ENCODE results near the gene IGSF10. TPM values are rescaled to one million over a fixed set of nuclear protein-coding genes. Genes with fewer than 3 reads are reported as not detected.
A peak's percentile ranks its signal among the peaks of the same experiment; 100 is the strongest.

IGSF10 gene
- total RNA-seq, 1 donor from 2014 or later: 7.5 TPM

DNA sequence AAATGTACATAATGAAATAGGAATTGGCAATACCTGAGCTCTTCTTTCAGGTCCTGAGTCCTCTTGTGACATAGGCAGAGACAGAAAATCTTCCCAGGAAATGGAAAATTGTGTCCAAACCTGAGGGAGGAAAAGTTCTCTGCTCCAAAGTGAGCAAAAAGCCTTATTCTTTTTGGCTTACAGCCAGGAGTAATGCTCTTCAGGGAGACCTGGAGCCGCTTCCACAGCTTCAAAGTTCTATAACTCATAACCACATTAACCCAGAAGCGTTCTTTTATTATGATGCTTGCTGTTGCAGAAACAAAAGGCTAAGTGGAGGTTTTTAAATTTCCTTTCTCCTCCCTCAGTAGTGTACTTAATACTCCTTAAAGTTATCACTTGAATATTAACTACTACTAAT, 633 bp downstream of the IGSF10 start:
- peak; percentile 36 for DNase-seq (ENCODE audit: low spot score)

DNA sequence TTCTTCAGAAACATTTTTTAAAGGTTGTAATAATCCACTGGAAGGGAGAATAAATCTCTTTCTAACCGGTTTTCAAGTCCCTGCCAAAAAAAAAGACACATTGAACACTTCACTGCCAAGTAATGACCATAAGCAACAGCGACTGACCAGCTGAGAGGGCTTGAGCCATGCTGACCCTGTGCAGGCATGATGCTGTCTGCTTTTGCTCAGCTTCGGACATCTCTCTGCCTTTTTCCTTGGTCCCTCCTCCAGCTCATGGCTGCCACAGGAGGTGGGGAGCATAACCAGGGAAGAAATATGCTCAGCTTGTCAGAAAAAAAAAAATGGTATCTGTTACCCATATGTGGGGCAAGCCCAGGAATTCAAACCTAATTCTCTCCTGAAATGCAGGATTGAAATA, 1.5 kb downstream of the IGSF10 start:
- DNase-seq (ENCODE audit: low spot score): peak; percentile 57

- DNase-seq (ENCODE audit: low spot score): no peak
Observed at GRCh38 chr3:151456065-151456464, 4.8 kb downstream of the IGSF10 start.

DNA sequence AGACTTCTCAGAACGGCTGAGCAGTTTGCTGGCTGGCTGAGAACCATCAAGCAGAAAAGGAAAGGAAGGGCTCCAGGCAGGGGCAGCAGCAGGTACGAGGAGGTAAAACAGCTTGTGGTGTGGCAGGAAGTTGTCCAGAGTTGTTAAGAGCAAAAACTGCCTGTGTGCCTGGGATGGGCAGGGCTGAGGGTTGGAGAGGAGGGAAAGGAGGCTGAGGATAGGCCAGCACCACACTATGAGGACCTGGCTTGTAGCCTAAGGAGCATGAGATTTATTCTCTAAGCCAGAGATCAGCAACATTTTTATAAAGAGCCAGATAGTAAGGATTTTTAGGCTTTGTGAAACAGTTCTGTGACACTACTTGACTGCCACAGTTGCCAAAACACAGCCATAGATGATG, 8.0 kb downstream of the IGSF10 start:
- peak; percentile 77 for DNase-seq (ENCODE audit: low spot score)

DNA sequence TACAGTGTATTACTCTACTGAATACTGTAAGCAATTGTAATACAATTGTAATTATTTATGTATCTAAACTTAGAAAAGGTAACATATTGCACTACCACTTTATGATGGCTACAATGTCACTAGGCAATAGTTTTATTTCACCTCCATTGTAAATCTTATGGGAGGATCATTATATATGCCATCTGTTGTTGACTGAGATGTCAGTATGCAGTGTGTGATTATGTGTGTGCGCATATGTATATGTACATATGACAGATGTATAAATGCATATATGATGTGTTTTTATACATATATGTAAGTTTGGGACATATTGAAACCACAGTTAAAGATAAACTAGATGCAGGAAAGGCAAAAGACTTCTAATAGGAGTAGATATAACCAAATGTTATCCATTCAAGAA, 8.5 kb downstream of the IGSF10 start:
- DNase-seq (ENCODE audit: low spot score): no peak

DNA sequence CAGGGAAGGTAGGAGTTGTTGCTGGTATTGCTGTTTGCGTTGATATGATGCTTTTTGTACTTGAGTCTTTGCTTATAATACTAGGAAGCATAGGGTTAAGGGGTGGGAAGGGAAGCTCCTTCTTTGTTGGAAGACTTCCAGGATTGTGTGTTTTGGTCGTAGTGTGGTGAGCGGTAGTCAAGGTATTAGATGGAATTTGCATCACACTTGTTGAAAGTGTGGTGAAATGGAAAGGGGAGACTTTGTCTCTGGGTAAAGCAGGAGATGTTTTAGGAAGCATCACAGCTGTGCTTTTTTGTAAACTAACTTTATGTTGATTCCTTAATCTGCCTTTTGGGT, 14.9 kb downstream of the IGSF10 start:
- DNase-seq (ENCODE audit: low spot score): no peak

DNA sequence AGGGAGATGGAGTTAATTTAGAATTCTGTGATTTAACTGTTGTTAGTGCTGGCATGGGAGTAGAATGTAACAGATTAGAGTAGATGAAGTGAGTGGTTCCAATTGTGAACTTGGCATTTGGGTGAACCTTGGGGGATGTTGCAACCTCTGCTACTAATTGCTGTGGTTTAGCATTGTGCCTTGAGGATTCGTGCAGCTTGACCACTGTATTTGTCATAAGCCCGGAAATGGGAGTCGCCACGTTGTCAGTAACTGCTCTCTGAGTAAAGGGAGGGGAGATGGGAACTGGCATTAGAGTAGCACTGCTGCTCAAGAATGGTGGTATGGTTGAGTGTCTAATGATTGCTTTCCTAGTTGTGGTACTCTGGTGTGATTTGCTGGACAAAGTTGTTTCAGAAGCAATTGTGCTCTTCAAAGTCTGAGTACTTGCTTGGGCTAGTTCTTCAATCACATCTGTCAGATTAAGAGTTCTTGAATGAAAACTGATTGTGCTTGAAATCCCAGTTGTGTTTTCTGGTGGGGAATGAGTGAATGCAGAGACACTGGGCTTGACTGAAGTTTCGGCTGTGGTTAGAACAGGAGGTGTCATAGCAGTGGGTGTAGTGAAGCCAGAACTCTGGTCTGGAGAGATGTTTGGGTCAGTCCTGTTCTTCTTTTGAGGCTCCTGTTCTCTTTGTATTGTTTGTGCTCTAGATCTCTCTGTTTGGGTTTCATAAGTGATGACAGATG, 15.4 kb downstream of the IGSF10 start:
- DNase-seq (ENCODE audit: low spot score): no peak

DNA sequence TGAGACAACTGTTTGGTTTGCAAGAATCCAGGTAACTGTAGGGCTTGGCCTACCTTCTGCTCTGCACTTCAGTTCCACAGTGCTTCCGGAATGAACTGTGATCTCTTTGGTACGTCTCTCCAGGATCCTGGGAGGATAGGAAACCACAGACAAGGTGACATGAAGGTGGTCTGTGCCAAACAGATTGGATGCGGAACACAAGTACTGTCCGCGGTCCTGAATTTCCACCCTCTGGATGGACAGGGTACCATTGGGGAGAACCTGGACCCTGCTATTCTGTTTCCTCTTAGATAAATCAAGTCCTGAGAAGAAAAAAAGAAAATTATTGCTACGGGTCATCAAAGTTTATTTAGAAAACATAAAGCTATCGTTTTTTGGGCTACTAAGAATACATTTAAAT, 17.3 kb downstream of the IGSF10 start:
- no peak for DNase-seq (ENCODE audit: low spot score)

- DNase-seq (ENCODE audit: low spot score): no peak
Observed at GRCh38 chr3:151440940-151441339, 19.9 kb downstream of the IGSF10 start.

- DNase-seq (ENCODE audit: low spot score): peak; percentile 84
Observed at GRCh38 chr3:151439652-151440125, 21.2 kb downstream of the IGSF10 start.

GRCh38 chr3:151437906-151438305, 23.0 kb downstream of the IGSF10 start:
- no peak for DNase-seq (ENCODE audit: low spot score)

- no peak for DNase-seq (ENCODE audit: low spot score)
Observed at GRCh38 chr3:151436675-151437446, 24.0 kb downstream of the IGSF10 start.

GRCh38 chr3:151434151-151434890, 26.5 kb downstream of the IGSF10 start:
- peak; percentile 41 for DNase-seq (ENCODE audit: low spot score)

- DNase-seq (ENCODE audit: low spot score): no peak
Observed at GRCh38 chr3:151432616-151433372, 28.1 kb downstream of the IGSF10 start.

DNA sequence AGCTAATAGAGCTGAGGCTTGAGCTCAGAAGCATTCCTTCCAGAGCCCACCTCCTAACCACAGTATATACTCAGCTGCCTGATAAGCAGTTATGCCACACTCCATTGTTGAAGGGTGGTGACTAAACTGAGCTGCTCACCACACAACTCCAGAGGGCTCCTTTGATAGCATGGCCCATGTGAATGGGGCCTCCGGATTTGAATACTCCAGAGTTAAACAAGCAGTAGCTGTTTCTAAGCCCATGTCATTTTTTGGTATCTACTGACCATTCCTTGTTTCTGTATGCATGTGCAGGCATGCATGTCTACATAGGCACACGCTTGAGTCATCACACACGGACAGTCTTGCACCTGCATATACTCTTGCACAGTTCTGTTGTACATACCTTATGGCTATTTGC, 28.9 kb downstream of the IGSF10 start:
- no peak for DNase-seq (ENCODE audit: low spot score)

GRCh38 chr3:151430821-151431484, 29.9 kb downstream of the IGSF10 start:
- DNase-seq (ENCODE audit: low spot score): no peak

- DNase-seq (ENCODE audit: low spot score): no peak
Observed at GRCh38 chr3:151428386-151428785, 32.5 kb downstream of the IGSF10 start.

- DNase-seq (ENCODE audit: low spot score): no peak
Observed at GRCh38 chr3:151426341-151426657, 34.6 kb downstream of the IGSF10 start.

DNA sequence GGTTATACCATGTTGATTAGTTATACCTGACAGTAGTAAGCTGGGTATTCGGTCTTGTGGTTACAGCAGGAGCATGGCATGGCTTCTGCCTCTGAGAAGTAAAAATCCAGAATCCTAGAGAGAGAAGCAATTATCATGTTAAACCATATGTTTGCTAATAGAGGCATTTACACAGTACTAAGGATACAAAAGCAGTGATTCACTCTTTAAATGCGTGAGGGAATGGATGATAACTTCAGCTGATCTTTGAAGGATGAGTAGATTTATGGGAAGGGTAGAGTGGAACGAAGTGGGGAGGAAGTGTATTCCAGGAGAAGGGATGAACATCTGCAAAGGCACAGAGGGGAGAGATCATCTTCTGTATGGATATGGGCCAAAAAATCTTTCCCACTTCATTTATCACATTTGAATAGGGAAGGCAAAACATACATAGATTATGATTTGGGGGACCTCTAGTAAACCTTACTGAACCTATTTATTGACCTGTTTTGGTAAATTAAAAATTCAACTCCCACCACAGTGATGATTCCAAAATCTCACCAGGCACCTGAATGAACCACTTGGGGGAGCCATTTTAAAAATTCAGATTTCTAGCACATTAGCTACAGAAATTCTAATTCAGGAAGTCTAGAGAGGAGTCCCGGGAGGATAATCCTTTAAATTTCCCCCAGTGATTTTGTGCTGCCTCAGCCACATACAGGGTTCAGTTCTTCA, 35.1 kb downstream of the IGSF10 start:
- DNase-seq (ENCODE audit: low spot score): no peak

GRCh38 chr3:151423091-151423490, 37.8 kb downstream of the IGSF10 start:
- no peak for DNase-seq (ENCODE audit: low spot score)

DNA sequence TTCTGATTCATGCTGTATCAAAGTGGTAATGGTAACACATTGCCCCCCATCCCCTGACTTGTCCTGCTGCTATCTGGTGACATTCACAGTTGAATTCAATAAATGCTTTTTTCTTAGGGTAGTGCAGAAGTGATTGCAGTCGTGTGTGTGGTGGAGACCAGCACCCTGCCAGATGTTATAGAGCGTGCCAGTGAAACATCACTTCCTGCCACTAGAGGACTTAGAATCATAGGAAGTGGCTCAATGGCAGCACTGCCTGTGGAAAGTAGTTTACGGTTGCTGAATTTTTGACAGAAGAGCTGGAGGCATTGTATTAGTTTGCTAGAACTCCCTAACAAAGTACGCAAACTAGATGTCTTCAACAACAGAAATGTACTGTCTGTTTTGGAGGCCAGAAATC, 38.9 kb downstream of the IGSF10 start:
- no peak for DNase-seq (ENCODE audit: low spot score)

Data from umbilical cord (tissue), 2 donors.